ENCODE results near the gene AGXT.

AGXT gene

GRCh38 chr2:240820607-240821428, 47.8 kb upstream of the AGXT start:
- H3K27me3 ChIP-seq (ENCODE audit: insufficient read depth, poor library complexity, severe bottlenecking), result peaks cover 52% of the 10 kb centered on the region
- TF ChIP-seq SPI1 (IDR thresholded peaks at IDR 0.05; ENCODE audit: borderline replicate concordance, low read depth) (no peak), POLR2AphosphoS5 (IDR thresholded peaks at IDR 0.05; ENCODE audit: low read depth) (no peak), GABPA (IDR thresholded peaks at IDR 0.05; ENCODE audit: low read depth) (no peak), CTCF (IDR thresholded peaks at IDR 0.05; ENCODE audit: insufficient read depth, low read length) (no peak), REST (IDR thresholded peaks at IDR 0.05; ENCODE audit: insufficient replicate concordance, low read depth) (no peak)
- no peak for DNase-seq (ENCODE audit: low read depth in 1 of 2, low spot score in 1 of 2)
- no peak overlapping the region for H3K27ac ChIP-seq (replicated peaks)
- H3K4me3 ChIP-seq (replicated peaks; ENCODE audit: insufficient read depth, low read length), result no peak overlapping the region

GRCh38 chr2:240821429-240821778, 47.2 kb upstream of the AGXT start:
- no peak for DNase-seq (ENCODE audit: low read depth in 1 of 2, low spot score in 1 of 2)
- Histone ChIP-seq H3K27me3 (ENCODE audit: insufficient read depth, poor library complexity, severe bottlenecking) (peaks cover 52% of the 10 kb centered on the region), H3K4me3 (replicated peaks; ENCODE audit: insufficient read depth, low read length) (no peak overlapping the region), H3K27ac (replicated peaks) (no peak overlapping the region)
- no peak for TF ChIP-seq POLR2AphosphoS5 (IDR thresholded peaks at IDR 0.05; ENCODE audit: low read depth)
- TF ChIP-seq SPI1 (IDR thresholded peaks at IDR 0.05; ENCODE audit: borderline replicate concordance, low read depth), result no peak
- TF ChIP-seq GABPA (IDR thresholded peaks at IDR 0.05; ENCODE audit: low read depth), result no peak
- TF ChIP-seq REST (IDR thresholded peaks at IDR 0.05; ENCODE audit: insufficient replicate concordance, low read depth), result no peak
- no peak for TF ChIP-seq CTCF (IDR thresholded peaks at IDR 0.05; ENCODE audit: insufficient read depth, low read length)

GRCh38 chr2:240822280-240822847, 46.3 kb upstream of the AGXT start:
- no peak for DNase-seq (ENCODE audit: low read depth in 1 of 2, low spot score in 1 of 2)

More at GRCh38 chr2:240822280-240822847, 46.3 kb upstream of the AGXT start:
- Histone ChIP-seq H3K27ac (replicated peaks) (no peak overlapping the region), H3K27me3 (ENCODE audit: insufficient read depth, poor library complexity, severe bottlenecking) (peaks cover 52% of the 10 kb centered on the region), H3K4me3 (replicated peaks; ENCODE audit: insufficient read depth, low read length) (no peak overlapping the region)
- TF ChIP-seq SPI1 (IDR thresholded peaks at IDR 0.05; ENCODE audit: borderline replicate concordance, low read depth) (no peak), CTCF (IDR thresholded peaks at IDR 0.05; ENCODE audit: insufficient read depth, low read length) (no peak), REST (IDR thresholded peaks at IDR 0.05; ENCODE audit: insufficient replicate concordance, low read depth) (no peak), POLR2AphosphoS5 (IDR thresholded peaks at IDR 0.05; ENCODE audit: low read depth) (no peak), GABPA (IDR thresholded peaks at IDR 0.05; ENCODE audit: low read depth) (no peak)
